Nephron (organoid): ENCODE measurements around the gene CHST3.

Source experiments
- H3K27ac Mint-ChIP-seq, 3 experiments: 2 replicates each; pipeline ENCODE4 v1.8.0; 2020; ENCODE audit warnings: mixed read lengths in 3 of 3, mild to moderate bottlenecking in 2 of 3, moderate library complexity in 1 of 3
- H3K27me3 Mint-ChIP-seq: 2 replicates; pipeline ENCODE4 v1.8.0; 2021; ENCODE audit warnings: low read depth, mild to moderate bottlenecking, moderate library complexity, mixed read lengths
- H3K36me3 Mint-ChIP-seq: 2 replicates; pipeline ENCODE4 v1.8.0; 2020; ENCODE audit warnings: low read depth, mixed read lengths
- H3K4me1 Mint-ChIP-seq: 2 replicates; pipeline ENCODE4 v1.8.0; 2020; ENCODE audit warnings: mixed read lengths
- H3K4me3 Mint-ChIP-seq, 3 experiments: 2 replicates each; pipeline ENCODE4 v1.8.0; 2020; ENCODE audit warnings: mild to moderate bottlenecking in 3 of 3, mixed read lengths in 3 of 3, moderate library complexity in 2 of 3
- H3K9me3 Mint-ChIP-seq: 2 replicates; pipeline ENCODE4 v1.8.0; 2020; ENCODE audit warnings: mixed read lengths
- TF ChIP-seq, protein P1 (sequence below), 3 experiments: fragments of 200-600 bp; sonication (generic); IDR thresholded peaks; one replicate each; pipeline ENCODE4 v1.5.0; 2021; ENCODE audit warnings: antibody characterized with exemption in 3 of 3; ENCODE audit not compliant: unreplicated experiment in 3 of 3

Gene CHST3

DNA sequence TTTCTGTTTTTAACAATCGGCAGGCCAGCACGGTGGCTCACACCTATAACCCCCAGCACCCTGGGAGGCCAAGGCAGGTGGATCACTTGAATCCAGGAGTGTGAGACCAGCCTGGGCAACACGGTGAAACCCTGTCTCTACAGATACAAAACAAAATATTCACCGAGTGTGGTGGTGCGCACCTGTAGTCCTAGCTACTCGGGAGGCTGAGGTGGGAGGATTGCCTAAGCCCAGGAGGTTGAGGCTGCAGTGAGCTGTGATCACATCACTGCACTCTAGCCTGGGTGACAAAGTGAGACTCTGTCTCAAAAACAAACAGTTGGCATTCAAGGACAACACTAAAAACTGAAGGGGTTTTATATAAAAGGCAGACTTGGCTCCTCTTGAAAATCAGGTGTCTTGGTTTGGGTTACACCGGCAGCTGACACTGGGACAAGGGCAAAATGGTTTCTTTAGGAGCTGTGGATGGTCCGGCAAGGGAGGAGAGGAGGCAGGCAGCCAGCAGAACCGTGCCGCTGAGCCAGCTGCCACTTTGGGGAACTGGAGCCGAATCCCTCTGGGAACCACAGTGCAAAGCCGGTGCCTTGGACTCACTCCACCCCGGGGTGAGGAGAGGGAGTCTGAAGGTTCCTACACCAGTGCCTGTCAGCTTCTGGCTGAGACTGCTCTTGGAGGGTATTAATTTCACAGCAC lies 52.6 kb downstream of the CHST3 start:
- Mint-ChIP-seq H3K27me3 (peaks cover 7% of the 10 kb centered on the region), H3K4me1 (peaks cover 70% of the 10 kb centered on the region), H3K27ac (peak overlapping the region in 2 of 3 experiments; percentile 35 to 59), H3K4me3 (no peak overlapping the region), H3K36me3 (peaks cover 3% of the 10 kb centered on the region), H3K9me3 (no peaks in the 10 kb centered on the region)
- TF ChIP-seq, protein P1, sequence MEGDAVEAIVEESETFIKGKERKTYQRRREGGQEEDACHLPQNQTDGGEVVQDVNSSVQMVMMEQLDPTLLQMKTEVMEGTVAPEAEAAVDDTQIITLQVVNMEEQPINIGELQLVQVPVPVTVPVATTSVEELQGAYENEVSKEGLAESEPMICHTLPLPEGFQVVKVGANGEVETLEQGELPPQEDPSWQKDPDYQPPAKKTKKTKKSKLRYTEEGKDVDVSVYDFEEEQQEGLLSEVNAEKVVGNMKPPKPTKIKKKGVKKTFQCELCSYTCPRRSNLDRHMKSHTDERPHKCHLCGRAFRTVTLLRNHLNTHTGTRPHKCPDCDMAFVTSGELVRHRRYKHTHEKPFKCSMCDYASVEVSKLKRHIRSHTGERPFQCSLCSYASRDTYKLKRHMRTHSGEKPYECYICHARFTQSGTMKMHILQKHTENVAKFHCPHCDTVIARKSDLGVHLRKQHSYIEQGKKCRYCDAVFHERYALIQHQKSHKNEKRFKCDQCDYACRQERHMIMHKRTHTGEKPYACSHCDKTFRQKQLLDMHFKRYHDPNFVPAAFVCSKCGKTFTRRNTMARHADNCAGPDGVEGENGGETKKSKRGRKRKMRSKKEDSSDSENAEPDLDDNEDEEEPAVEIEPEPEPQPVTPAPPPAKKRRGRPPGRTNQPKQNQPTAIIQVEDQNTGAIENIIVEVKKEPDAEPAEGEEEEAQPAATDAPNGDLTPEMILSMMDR (IDR thresholded peaks at IDR 0.05; ENCODE audit: unreplicated experiment in 3 of 3), result no peak

DNA sequence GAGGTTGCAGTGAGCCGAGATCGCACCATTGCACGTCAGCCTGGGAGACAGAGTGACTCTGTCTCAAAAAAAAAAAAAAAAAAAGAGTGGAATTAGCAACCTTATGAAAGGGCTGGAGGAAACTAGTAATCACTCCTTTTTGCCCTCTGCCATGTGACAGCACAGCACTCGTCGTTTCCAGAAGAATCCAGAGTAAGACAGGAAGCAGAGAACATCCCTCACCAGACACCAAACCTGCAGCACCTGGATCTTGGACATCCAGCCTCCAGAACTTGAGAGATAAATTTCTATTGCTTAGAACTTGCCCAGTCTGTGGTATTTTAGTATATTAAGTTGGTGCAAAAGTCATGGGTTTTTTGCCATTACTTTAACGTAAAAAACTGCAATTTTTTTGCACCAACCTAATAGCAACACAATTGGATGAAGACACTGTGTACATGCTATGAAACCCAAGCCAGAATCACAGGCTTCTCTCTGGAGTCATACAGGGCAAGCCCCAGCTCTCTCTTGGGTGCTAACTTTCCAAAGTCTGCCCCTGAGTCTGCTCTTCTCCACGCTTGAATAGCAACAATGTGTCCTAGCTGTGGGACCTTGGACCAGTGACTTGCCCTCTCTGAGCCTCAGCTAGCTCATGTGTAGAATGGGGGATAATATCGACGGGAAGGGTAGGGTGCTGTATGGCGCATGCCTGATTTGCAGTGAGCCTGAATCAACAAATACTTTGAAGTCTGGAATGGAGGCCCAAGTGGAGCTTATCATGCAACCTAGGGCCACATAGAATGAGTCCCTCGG lies 55.1 kb downstream of the CHST3 start:
- TF ChIP-seq, protein P1 (IDR thresholded peaks at IDR 0.05; ENCODE audit: unreplicated experiment in 3 of 3), result no peak
- Mint-ChIP-seq H3K4me1 (peaks cover 54% of the 10 kb centered on the region), H3K27ac (peak overlapping the region in 2 of 3 experiments; percentile 60 to 65), H3K36me3 (no peaks in the 10 kb centered on the region), H3K27me3 (peaks cover 7% of the 10 kb centered on the region), H3K9me3 (no peaks in the 10 kb centered on the region), H3K4me3 (no peak overlapping the region)

DNA sequence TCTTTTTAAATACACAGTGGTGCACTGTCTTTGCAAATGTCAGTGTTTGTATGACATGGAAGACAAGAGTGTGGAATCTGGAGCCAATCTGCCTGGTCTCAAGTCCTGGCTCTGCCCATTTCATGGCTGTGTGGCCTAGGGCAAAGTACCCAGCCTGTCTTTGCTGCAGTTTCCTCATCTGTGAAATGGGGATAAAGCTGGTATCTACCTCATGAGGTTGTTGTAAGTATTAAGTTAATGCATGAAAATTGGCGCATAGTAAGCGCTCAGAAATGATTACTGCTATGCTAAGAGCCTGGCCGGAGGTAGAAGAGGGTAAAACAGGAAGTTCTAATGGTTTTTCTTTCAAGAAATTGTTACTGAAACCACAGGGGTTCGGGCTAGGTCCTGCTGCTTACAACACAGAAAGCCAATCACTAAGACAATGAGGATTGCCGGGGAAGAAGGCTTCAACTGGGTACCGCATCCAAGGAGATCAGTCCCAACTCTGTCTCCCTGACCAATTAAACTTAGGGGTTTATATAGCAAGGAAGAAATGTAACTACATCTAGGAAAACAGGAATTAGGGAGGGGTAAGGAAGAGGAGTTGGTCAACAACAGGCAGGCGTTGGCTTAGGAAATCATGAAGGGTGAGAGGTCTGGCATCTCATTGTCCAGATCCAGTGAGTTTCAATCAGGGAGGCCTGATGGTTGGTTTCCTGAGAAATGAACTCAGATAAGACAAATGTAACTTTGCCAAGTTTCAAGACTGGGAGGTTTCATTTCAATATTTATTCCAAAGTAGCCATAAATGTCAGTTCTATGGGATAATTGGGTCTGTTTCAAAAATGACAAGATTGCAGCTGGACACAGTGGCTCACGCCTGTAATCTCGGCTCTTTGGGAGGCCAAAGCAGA lies 57.0 kb downstream of the CHST3 start:
- Mint-ChIP-seq H3K4me1 (peaks cover 65% of the 10 kb centered on the region), H3K4me3 (no peak overlapping the region), H3K27me3 (peaks cover 9% of the 10 kb centered on the region), H3K27ac (peak overlapping the region; percentile 13 to 88 (median 62)), H3K9me3 (no peaks in the 10 kb centered on the region), H3K36me3 (no peaks in the 10 kb centered on the region)
- TF ChIP-seq, protein P1 (IDR thresholded peaks at IDR 0.05; ENCODE audit: unreplicated experiment in 3 of 3), result no peak

DNA sequence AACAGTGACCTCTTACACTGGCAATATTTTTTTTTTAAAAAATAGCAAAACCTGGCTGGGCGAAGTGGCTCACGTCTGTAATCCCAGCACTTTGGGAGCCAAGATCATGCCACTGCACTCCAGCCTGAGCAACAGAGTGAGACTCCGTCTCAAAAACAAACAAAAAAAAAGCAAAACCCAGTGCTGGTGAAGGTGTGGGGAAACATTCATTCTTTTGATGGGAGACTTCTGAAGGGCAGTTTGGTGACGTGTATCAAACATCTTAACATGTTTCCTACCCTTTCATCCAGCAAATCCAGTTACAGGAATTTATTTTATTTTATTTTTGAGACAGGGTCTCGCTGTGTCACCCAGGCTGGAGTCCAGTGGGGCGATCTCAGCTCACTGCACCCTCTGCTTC lies 58.0 kb downstream of the CHST3 start:
- peak overlapping the region in 1 of 3 experiments; percentile 62 for H3K27ac Mint-ChIP-seq
- H3K36me3 Mint-ChIP-seq, result no peaks in the 10 kb centered on the region
- no peak overlapping the region for H3K4me3 Mint-ChIP-seq
- peaks cover 67% of the 10 kb centered on the region for H3K4me1 Mint-ChIP-seq
- peaks cover 5% of the 10 kb centered on the region for H3K27me3 Mint-ChIP-seq
- H3K9me3 Mint-ChIP-seq, result no peaks in the 10 kb centered on the region
- TF ChIP-seq, protein P1 (IDR thresholded peaks at IDR 0.05; ENCODE audit: unreplicated experiment in 3 of 3), result no peak

DNA sequence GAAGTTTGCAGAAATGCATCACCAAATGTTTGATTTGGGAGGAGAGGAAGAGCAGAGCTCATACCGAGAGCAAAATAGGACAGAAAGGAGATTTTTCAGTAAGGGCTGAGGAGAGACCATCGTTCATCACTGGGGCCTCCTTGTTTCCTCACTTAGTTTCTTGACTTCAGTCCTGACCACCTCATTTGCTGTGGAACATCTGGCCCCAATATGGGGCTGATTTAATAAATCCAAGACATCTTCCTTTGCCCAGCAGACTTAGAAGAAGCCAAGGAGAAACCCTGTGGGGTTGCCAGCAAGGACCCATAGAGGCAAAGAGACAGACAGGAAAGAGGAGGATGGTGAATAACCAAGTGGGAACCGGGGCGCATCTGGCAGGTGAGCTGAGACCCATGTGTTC lies 60.4 kb downstream of the CHST3 start:
- peaks cover 4% of the 10 kb centered on the region for H3K9me3 Mint-ChIP-seq
- peak overlapping the region in 2 of 3 experiments; percentile 78 to 91 for H3K27ac Mint-ChIP-seq
- peaks cover 3% of the 10 kb centered on the region for H3K27me3 Mint-ChIP-seq
- H3K4me3 Mint-ChIP-seq, result no peak overlapping the region
- TF ChIP-seq, protein P1 (IDR thresholded peaks at IDR 0.05; ENCODE audit: unreplicated experiment in 3 of 3), result no peak
- peaks cover 68% of the 10 kb centered on the region for H3K4me1 Mint-ChIP-seq
- H3K36me3 Mint-ChIP-seq, result no peaks in the 10 kb centered on the region
